SU-DHL-6 (cell line): Measurements from ENCODE around the gene TMPRSS9.
"Not testable (repeated sequence)": the region's sequence is repeated elsewhere in the genome, so short reads cannot be mapped to it uniquely, and the experiment has no call there.

Experiments used
- EZH2phosphoT487 ChIP-seq: fragments of 200-600 bp; sonication (generic), shearing (Covaris generic); conservative IDR thresholded peaks from 2 replicates; pipeline ENCODE4 v1.6.1; 2018; ENCODE audit warnings: mild to moderate bottlenecking, antibody characterized with exemption, low read length, moderate library complexity, mixed read lengths
- TF ChIP-seq, protein P1 (sequence below): fragments of 200-600 bp; sonication (generic); IDR thresholded peaks from one replicate; pipeline ENCODE4 v1.5.1; 2017; ENCODE audit warnings: antibody characterized with exemption, mild to moderate bottlenecking, low read length, moderate library complexity; ENCODE audit not compliant: insufficient read depth, poor library complexity, severe bottlenecking

GRCh38 chr19:2469915-2470200 lies 109.8 kb downstream of the TMPRSS9 start:
- TF ChIP-seq, protein P1, sequence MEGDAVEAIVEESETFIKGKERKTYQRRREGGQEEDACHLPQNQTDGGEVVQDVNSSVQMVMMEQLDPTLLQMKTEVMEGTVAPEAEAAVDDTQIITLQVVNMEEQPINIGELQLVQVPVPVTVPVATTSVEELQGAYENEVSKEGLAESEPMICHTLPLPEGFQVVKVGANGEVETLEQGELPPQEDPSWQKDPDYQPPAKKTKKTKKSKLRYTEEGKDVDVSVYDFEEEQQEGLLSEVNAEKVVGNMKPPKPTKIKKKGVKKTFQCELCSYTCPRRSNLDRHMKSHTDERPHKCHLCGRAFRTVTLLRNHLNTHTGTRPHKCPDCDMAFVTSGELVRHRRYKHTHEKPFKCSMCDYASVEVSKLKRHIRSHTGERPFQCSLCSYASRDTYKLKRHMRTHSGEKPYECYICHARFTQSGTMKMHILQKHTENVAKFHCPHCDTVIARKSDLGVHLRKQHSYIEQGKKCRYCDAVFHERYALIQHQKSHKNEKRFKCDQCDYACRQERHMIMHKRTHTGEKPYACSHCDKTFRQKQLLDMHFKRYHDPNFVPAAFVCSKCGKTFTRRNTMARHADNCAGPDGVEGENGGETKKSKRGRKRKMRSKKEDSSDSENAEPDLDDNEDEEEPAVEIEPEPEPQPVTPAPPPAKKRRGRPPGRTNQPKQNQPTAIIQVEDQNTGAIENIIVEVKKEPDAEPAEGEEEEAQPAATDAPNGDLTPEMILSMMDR: not testable (repeated sequence)
- not testable (repeated sequence) for TF ChIP-seq EZH2phosphoT487
